GM12874 (cell line): ENCODE data around the gene THADA.

Source experiments
- CTCF ChIP-seq: IDR thresholded peaks from 2 replicates; pipeline ENCODE4 v1.5.1; 2011; ENCODE audit warnings: low read depth, mild to moderate bottlenecking, control low read depth, low read length, moderate library complexity; ENCODE audit not compliant: insufficient read depth

The THADA gene

GRCh38 chr2:43292851-43293743, 302.7 kb downstream of the THADA start:
- no peak for TF ChIP-seq CTCF

GRCh38 chr2:43292297-43292696, 303.5 kb downstream of the THADA start:
- no peak for TF ChIP-seq CTCF

GRCh38 chr2:43289331-43289730, 306.5 kb downstream of the THADA start:
- no peak for TF ChIP-seq CTCF

- TF ChIP-seq CTCF = no peak
These were observed 307.2 kb downstream of the THADA start for GRCh38 chr2:43288417-43289305.

GRCh38 chr2:43285987-43286386, 309.9 kb downstream of the THADA start:
- no peak for TF ChIP-seq CTCF

- TF ChIP-seq CTCF = no peak
These were observed 310.9 kb downstream of the THADA start for GRCh38 chr2:43284967-43285366.

- no peak for TF ChIP-seq CTCF
These were observed 314.8 kb downstream of the THADA start for GRCh38 chr2:43280994-43281393.
